GM19043 (cell line): ENCODE measurements around the gene ELANE.
"Not testable (repeated sequence)": the region's sequence is repeated elsewhere in the genome, so short reads cannot be mapped to it uniquely, and the experiment has no call there.

Experiments
- ATAC-seq: cut with Tn5 transposase; IDR thresholded peaks from one replicate; pipeline ENCODE4 v1.9.1; 2021; ENCODE audit warnings: low read depth; ENCODE audit not compliant: unreplicated experiment

ELANE gene

GRCh38 chr19:891421-892200 lies 39.5 kb downstream of the ELANE start:
- ATAC-seq, result not testable (repeated sequence)

- no peak for ATAC-seq
These were observed 40.3 kb downstream of the ELANE start for GRCh38 chr19:892243-892893.

- ATAC-seq, result peak; percentile 61
These were observed 41.0 kb downstream of the ELANE start, which contains the start of the genes MED16 and RNU6-9 for GRCh38 chr19:892894-893689. Gene MED16, minus strand, starts transcription at chr19:893187. Its CDS starts 2,056 bp downstream, at chr19:891131. Gene RNU6-9, plus strand, starts transcription at chr19:893484.

GRCh38 chr19:896434-896833 lies 44.3 kb downstream of the ELANE start:
- ATAC-seq, result no peak

- no peak for ATAC-seq
These were observed 44.9 kb downstream of the ELANE start for GRCh38 chr19:896999-897398.

GRCh38 chr19:897442-898039 lies 45.4 kb downstream of the ELANE start:
- ATAC-seq, result no peak

GRCh38 chr19:898663-899062 lies 46.6 kb downstream of the ELANE start:
- no peak for ATAC-seq

- ATAC-seq, result no peak
These were observed 47.4 kb downstream of the ELANE start for GRCh38 chr19:899336-900042.

- ATAC-seq, result no peak
These were observed 47.9 kb downstream of the ELANE start for GRCh38 chr19:900043-900301.

GRCh38 chr19:900302-901111 lies 48.4 kb downstream of the ELANE start:
- ATAC-seq, result no peak

GRCh38 chr19:901216-902092 lies 49.4 kb downstream of the ELANE start:
- ATAC-seq, result no peak

- ATAC-seq, result no peak
These were observed 49.9 kb downstream of the ELANE start for GRCh38 chr19:902093-902370.

- ATAC-seq, result no peak
These were observed 50.5 kb downstream of the ELANE start for GRCh38 chr19:902446-903226.

- ATAC-seq, result no peak
These were observed 51.2 kb downstream of the ELANE start for GRCh38 chr19:903266-903797.

- ATAC-seq, result no peak
These were observed 52.4 kb downstream of the ELANE start for GRCh38 chr19:904545-904944.
